Measurements from ENCODE around the gene CBARP. TPM values are rescaled to one million over a fixed set of nuclear protein-coding genes. Genes with fewer than 3 reads are reported as not detected.
A peak's percentile ranks its signal among the peaks of the same experiment; 100 is the strongest.

The CBARP gene
- total RNA-seq, 4 donors from 2014 or later = 0.38 to 1.6 (median 1.2) TPM

DNA sequence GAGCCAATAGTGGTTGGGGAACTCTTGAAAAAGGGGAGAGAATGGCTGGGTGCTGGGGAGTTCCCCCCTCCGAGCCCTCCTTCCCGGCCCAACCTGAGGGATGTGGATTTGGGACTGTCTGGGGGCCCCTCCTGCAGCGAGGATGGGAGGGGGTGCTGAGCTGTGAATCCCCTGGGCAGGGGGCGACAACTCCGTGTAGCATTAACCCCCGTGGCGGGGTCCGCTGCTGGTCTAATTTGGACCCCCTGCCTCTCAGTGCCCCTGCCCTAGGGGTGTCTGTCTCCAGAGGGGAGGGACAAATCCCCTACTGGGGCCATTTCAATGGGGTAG, 20.3 kb upstream of the CBARP start:
- Histone ChIP-seq H3K36me3 (peaks cover 29 to 52% (median 35%) of the 10 kb centered on the region in 3 donors), H3K4me1 (peaks cover 88 to 100% (median 89%) of the 10 kb centered on the region in 3 donors), H3K4me3 (peak overlapping the region in 1 of 4 donors; percentile 13), H3K27ac (peak overlapping the region; percentile 97 to 99 (median 98)), H3K27me3 (no peaks in the 10 kb centered on the region), H3K9me3 (no peaks in the 10 kb centered on the region)
- intact Hi-C loops (cut with DNase I) = no loop called here
- 72 to 92% methylated on average over 2 to 8 of the region's 8 CpGs for WGBS, 2 donors
- TF ChIP-seq, protein P1, sequence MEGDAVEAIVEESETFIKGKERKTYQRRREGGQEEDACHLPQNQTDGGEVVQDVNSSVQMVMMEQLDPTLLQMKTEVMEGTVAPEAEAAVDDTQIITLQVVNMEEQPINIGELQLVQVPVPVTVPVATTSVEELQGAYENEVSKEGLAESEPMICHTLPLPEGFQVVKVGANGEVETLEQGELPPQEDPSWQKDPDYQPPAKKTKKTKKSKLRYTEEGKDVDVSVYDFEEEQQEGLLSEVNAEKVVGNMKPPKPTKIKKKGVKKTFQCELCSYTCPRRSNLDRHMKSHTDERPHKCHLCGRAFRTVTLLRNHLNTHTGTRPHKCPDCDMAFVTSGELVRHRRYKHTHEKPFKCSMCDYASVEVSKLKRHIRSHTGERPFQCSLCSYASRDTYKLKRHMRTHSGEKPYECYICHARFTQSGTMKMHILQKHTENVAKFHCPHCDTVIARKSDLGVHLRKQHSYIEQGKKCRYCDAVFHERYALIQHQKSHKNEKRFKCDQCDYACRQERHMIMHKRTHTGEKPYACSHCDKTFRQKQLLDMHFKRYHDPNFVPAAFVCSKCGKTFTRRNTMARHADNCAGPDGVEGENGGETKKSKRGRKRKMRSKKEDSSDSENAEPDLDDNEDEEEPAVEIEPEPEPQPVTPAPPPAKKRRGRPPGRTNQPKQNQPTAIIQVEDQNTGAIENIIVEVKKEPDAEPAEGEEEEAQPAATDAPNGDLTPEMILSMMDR (IDR thresholded peaks at IDR 0.05) = no peak
- TF ChIP-seq POLR2A (IDR thresholded peaks at IDR 0.05) = no peak
- no peak for DNase-seq

DNA sequence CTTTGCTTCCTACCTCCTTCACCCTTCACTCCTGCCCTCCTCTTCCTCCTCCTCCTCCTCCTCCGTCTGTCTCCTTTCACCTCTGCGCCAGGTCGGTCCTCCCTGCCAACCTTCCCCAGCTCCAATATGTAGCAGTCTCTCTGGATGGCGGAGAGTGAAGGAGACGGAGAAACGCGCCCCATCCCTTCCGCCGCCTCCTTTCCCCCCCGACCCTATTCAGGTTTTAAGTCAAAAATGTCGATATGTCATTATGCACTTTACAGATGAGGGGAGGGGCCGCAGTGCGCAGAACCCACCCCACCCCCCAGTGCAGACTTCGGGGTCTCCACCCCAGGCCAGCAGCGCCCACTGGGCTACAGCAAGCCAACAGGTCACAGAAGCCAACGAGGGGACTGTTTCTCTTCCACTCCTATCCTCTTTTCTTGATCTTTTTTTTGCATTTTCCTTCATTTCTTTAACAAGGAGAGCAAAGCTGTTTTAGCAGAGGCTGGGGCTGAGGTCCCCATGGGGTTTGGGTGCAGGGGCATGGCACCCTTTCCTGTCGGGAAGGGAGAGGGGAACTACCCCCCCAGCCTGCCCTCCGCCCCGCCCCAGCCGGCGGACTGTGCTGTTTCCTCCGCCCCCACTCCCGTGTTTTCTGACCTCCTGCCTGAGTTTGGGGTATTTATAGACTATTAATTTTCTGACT, 19.8 kb upstream of the CBARP start:
- Histone ChIP-seq H3K9me3 (no peaks in the 10 kb centered on the region), H3K4me1 (peaks cover 83 to 100% (median 89%) of the 10 kb centered on the region in 3 donors), H3K27me3 (no peaks in the 10 kb centered on the region), H3K4me3 (peak overlapping the region in 1 of 4 donors; percentile 13), H3K36me3 (peaks cover 29 to 52% (median 35%) of the 10 kb centered on the region in 3 donors), H3K27ac (peak overlapping the region; percentile 97 to 99 (median 98))
- 53 to 58% methylated on average over 17 of the region's 23 CpGs for WGBS, 2 donors
- DNase-seq = no peak
- intact Hi-C loops (cut with DNase I) = no loop called here
- no peak for TF ChIP-seq POLR2A (IDR thresholded peaks at IDR 0.05)
- TF ChIP-seq, protein P1 (IDR thresholded peaks at IDR 0.05) = no peak

DNA sequence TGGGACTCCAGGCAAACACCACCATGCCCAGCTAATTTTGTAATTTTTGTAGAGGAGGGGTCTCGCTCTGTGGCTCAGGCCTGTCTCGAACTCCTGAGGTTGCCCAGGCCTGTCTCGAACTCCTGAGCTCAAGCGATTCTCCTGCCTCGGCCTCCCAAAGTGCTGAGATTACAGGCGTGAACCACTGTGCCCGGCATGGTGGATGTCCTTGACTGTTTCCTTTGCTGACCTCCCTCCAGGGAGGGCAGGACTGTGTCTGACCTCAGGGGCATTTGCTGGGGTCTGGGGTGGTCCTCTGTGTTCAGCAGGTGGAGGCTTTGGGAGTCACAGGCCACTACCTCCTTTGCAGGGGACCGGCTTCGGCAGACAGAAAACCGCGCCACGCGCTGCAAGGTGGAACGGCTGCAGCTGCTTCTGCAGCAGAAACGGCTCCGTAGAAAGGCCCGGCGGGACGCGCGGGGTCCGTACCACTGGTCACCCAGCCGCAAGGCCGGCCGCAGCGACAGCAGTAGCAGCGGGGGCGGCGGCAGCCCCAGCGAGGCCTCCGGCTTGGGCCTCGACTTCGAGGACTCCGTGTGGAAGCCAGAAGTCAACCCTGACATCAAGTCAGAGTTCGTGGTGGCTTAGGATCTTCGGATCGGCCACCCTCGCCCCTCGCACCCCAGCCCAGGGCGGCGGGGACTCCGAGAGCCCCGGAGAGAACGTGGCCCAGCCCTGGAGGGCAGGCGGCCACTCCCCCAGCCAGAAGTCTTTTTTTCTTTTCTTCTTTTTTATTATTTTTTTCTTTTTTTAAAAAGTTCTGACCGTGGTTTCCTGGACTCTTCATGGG, 19.1 kb upstream of the CBARP start:
- peaks cover 32 to 55% (median 35%) of the 10 kb centered on the region in 3 donors for H3K36me3 ChIP-seq
- DNase-seq = no peak
- intact Hi-C loops (cut with DNase I) = no loop called here

DNA sequence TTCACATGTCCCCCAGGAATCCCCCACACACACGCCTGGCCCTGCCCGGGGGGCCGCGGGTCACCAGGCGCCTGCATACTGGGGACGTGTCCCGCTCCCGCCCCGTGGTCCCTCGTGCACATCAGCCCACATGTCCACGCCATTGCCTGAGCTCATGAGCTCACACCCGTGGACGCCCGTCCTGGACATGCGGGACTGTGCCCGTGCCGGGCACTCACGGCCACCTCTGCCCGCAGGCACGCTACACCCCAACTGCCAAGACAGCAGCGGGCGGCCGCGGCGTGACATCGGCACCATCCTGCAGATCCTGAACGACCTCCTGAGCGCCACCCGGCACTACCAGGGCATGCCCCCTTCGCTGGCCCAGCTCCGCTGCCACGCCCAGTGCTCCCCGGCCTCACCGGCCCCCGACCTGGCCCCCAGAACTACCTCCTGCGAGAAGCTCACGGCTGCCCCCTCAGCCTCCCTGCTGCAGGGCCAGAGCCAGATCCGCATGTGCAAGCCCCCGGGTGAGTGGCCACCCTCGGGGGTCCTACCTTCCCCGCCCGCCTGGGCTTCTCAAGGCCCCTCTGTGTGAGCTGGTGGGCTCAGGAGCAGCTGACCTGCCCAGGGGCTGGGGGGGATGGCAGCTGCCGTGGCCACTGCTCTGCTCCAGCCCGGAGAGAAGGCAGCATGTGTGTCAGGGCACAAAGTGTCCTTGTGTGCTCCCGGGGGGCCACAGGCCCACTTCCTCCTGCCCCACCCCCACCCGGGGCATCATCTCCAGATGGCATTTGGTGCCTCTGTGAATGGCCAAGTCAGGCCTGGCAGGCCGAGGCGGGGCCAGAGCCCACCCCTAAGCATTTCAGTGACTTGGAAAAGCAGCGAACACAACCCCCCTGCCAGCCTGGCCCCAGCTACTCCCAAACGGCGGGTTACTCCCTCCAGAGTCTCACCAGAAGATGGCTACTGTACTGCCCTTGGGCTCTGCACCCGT, 17.7 kb upstream of the CBARP start:
- Histone ChIP-seq H3K27ac (peak overlapping the region; percentile 98 to 100 (median 100)), H3K4me1 (peaks cover 73 to 98% (median 81%) of the 10 kb centered on the region in 3 donors), H3K4me3 (no peak overlapping the region), H3K27me3 (no peaks in the 10 kb centered on the region), H3K36me3 (peaks cover 35 to 69% (median 38%) of the 10 kb centered on the region in 3 donors), H3K9me3 (no peaks in the 10 kb centered on the region)
- no peak for DNase-seq
- WGBS, 2 donors = 53 to 58% methylated on average over 3 to 4 of the region's 52 CpGs
- TF ChIP-seq POLR2A (IDR thresholded peaks at IDR 0.05) = no peak
- TF ChIP-seq, protein P1 (IDR thresholded peaks at IDR 0.05) = no peak
- intact Hi-C loops (cut with DNase I) = no loop called here

More for the DNA sequence above, 19.1 kb upstream of the CBARP start:
- Histone ChIP-seq H3K4me3 (no peak overlapping the region), H3K27ac (peak overlapping the region; percentile 43 to 99 (median 98)), H3K27me3 (no peaks in the 10 kb centered on the region), H3K9me3 (no peaks in the 10 kb centered on the region), H3K4me1 (peaks cover 79 to 100% (median 86%) of the 10 kb centered on the region in 3 donors)
- no peak for TF ChIP-seq POLR2A (IDR thresholded peaks at IDR 0.05)
- TF ChIP-seq, protein P1 (IDR thresholded peaks at IDR 0.05) = no peak
- 48 to 70% methylated on average over 6 to 28 of the region's 46 CpGs for WGBS, 2 donors
